ENCODE results near the gene BSG.

DNA sequence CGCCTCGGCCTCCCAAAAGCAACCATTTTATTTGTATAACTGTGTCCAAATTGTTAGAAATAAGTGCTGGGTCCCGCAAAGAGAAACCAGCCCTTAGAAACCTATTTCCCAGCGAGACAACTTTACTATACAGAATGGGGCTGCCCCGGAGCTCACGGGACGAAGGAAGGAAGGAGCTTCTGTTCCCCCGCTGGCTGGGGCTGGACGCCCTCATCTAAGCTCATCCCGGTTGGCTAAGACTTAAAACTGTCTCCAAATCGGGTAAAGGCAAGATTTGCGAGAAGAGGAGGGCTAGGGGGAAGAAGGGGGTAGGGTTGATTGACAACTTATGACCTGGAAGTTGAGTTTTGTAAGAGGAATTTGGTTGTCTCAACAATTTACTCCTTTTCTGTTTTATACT is 12.3 kb upstream of the BSG start:
- TF ChIP-seq CTCF (IDR thresholded peaks at IDR 0.05) (no peak), POLR2A (IDR thresholded peaks at IDR 0.05; ENCODE audit: low read depth) (no peak), POLR2AphosphoS5 (IDR thresholded peaks at IDR 0.05) (no peak), EP300 (IDR thresholded peaks at IDR 0.05) (no peak)

All from esophagus muscularis mucosa (tissue), 4 donors.